Upper lobe of left lung (tissue), 6 donors: ENCODE results near the gene LARGE1. TPM values are rescaled to one million over a fixed set of nuclear protein-coding genes. Genes with fewer than 3 reads are reported as not detected.

Source experiments
- ATAC-seq, 2 donors: fragments of 200-7000 bp; cut with Tn5 transposase; one replicate each; pipeline ENCODE4 v1.9.1; 2022; ENCODE audit warnings: mild to moderate bottlenecking in 2 of 2, moderate library complexity in 2 of 2; ENCODE audit not compliant: low FRiP score in 2 of 2
- DNase-seq, 2 donors: peaks; one replicate each; pipeline ENCODE4 v3.0.0-alpha.2; 2019 to 2020
- H3K27ac ChIP-seq, 4 donors: fragments of 200-600 bp; sonication (generic); one replicate each; pipeline ENCODE4 v1.5.1; 2016 to 2019
- H3K27me3 ChIP-seq, 4 donors: fragments of 200-600 bp; sonication (generic); one replicate each; pipeline ENCODE4 v1.5.1; 2017 to 2019
- H3K36me3 ChIP-seq, 4 donors: fragments of 200-600 bp; sonication (generic); one replicate each; pipeline ENCODE4 v1.5.1; 2016 to 2019
- H3K4me1 ChIP-seq, 4 donors: fragments of 200-600 bp; sonication (generic); one replicate each; pipeline ENCODE4 v1.5.1; 2018 to 2019
- H3K4me3 ChIP-seq, 4 donors: fragments of 200-600 bp; sonication (generic); one replicate each; pipeline ENCODE4 v1.5.1; 2017 to 2019; ENCODE audit warnings: mild to moderate bottlenecking in 2 of 4, moderate library complexity in 1 of 4
- H3K9me3 ChIP-seq, 4 donors: fragments of 200-600 bp; sonication (generic); one replicate each; pipeline ENCODE4 v1.5.1; 2018 to 2019
- EP300 ChIP-seq, 4 donors: sonication (generic); formaldehyde crosslinking; IDR thresholded peaks; one replicate each; pipeline ENCODE4 v1.5.1; 2017; ENCODE audit warnings: antibody characterized with exemption in 4 of 4, control low read depth in 2 of 4
- POLR2A ChIP-seq, 4 donors: fragments of 450-650 bp; IDR thresholded peaks; one replicate each; pipeline ENCODE4 v1.5.1; 2016 to 2017; ENCODE audit warnings: antibody characterized with exemption in 4 of 4, mild to moderate bottlenecking in 2 of 4
- POLR2AphosphoS5 ChIP-seq, 2 donors: sonication (generic); formaldehyde crosslinking; IDR thresholded peaks; one replicate each; pipeline ENCODE4 v1.5.1; 2017; ENCODE audit warnings: antibody characterized with exemption in 2 of 2
- WGBS, 2 donors: methylation state at CpG; one replicate each; pipeline ENCODE4 v1.1.5; 2017 to 2018; 5-methylcytosine and 5-hydroxymethylcytosine counted together
- small RNA-seq, 4 donors: library from RNA; depleted of rRNA; stranded (forward); fragments of <200 nt; gene quantifications; one replicate each; pipeline ENCODE3, GENCODE V24; 2016
- total RNA-seq, 6 donors: library from RNA; depleted of rRNA in 4 of 6; stranded (reverse); fragments of >200 nt in 4 of 6; gene quantifications; one replicate each; pipeline versions ENCODE4 v1.1.0 to v1.2.1, GENCODE V29; 2016 to 2021
- TF ChIP-seq, protein P1 (sequence below), 6 experiments: fragments of 450-650 bp in 4 of 6; fragments of 200-600 bp in 2 of 6; sonication (generic) in 2 of 6; IDR thresholded peaks; one replicate each; pipeline ENCODE4 v1.5.1; 2016 to 2019; ENCODE audit warnings: antibody characterized with exemption in 6 of 6
- donor health status: DM: no; HTN: no; CAD: no; lungs with moderate emphysema.
- donor health status: DM: no; HTN: yes; CAD: no; lungs with severe emphysema.

The LARGE1 gene
- total RNA-seq, 6 donors from 2014 or later, result 14.0 to 56.6 (median 25.3) TPM

GRCh38 chr22:33232071-33232470, 688.2 kb downstream of the LARGE1 start:
- Histone ChIP-seq H3K9me3 (peaks cover 17 to 32% (median 22%) of the 10 kb centered on the region in 4 donors), H3K27me3 (no peaks in the 10 kb centered on the region), H3K27ac (no peak overlapping the region), H3K4me3 (no peak overlapping the region), H3K36me3 (no peaks in the 10 kb centered on the region), H3K4me1 (no peaks in the 10 kb centered on the region)
- ATAC-seq, result no peak
- WGBS, 2 donors, result 85 to 90% methylated on average over 5 of the region's 5 CpGs
- DNase-seq, result no peak
- TF ChIP-seq EP300 (IDR thresholded peaks at IDR 0.05) (no peak), POLR2A (IDR thresholded peaks at IDR 0.05) (no peak), POLR2AphosphoS5 (IDR thresholded peaks at IDR 0.05) (no peak)
- TF ChIP-seq, protein P1, sequence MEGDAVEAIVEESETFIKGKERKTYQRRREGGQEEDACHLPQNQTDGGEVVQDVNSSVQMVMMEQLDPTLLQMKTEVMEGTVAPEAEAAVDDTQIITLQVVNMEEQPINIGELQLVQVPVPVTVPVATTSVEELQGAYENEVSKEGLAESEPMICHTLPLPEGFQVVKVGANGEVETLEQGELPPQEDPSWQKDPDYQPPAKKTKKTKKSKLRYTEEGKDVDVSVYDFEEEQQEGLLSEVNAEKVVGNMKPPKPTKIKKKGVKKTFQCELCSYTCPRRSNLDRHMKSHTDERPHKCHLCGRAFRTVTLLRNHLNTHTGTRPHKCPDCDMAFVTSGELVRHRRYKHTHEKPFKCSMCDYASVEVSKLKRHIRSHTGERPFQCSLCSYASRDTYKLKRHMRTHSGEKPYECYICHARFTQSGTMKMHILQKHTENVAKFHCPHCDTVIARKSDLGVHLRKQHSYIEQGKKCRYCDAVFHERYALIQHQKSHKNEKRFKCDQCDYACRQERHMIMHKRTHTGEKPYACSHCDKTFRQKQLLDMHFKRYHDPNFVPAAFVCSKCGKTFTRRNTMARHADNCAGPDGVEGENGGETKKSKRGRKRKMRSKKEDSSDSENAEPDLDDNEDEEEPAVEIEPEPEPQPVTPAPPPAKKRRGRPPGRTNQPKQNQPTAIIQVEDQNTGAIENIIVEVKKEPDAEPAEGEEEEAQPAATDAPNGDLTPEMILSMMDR (IDR thresholded peaks at IDR 0.05), result no peak

DNA sequence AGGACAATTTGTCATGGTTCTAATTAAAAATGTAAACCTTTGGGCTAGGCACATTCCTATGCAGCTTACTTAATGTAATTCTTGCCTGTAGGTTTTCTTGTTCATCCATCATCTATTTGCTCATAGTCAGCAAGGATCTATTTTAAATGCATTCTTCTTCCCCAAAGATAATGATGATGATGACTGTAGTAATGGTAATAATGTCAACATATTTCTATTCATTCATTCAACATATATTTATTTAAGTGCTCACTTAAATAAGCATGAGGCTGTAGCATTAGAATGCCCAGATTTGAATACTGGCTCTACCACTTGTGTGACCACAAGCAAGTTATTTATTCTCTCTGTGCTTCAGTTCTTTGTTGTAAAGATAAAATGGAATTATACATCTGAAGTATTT, 692.5 kb downstream of the LARGE1 start:
- Histone ChIP-seq H3K27ac (no peak overlapping the region), H3K4me1 (no peaks in the 10 kb centered on the region), H3K36me3 (no peaks in the 10 kb centered on the region), H3K4me3 (no peak overlapping the region), H3K27me3 (no peaks in the 10 kb centered on the region), H3K9me3 (peaks cover 17 to 32% (median 22%) of the 10 kb centered on the region in 4 donors)
- no peak for DNase-seq
- ATAC-seq, result no peak
- TF ChIP-seq EP300 (IDR thresholded peaks at IDR 0.05) (no peak), POLR2A (IDR thresholded peaks at IDR 0.05) (no peak), POLR2AphosphoS5 (IDR thresholded peaks at IDR 0.05) (no peak)
- TF ChIP-seq, protein P1 (IDR thresholded peaks at IDR 0.05), result no peak

DNA sequence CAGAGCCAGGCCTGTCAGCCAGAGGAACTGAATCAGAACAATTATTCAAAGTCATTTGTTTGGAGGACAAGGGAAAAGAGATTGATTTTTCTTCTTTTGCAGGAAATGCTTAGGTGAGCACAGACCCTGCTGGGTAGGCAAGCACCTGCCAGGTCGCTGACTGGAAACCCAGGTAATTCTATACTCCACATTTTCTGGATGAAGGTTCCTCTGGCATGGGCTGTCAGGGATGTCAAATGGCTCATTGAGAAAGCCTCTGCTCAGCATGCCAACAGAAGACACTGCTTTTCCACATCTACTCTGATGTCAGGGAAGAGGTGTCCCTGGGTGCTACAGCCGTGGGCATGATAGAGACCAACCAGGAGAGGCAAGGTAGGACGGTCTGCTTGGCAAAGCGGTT, 695.4 kb downstream of the LARGE1 start:
- WGBS, 2 donors, result 87 to 88% methylated on average over 3 to 4 of the region's 4 CpGs
- H3K4me1 ChIP-seq, result no peaks in the 10 kb centered on the region
- no peak overlapping the region for H3K4me3 ChIP-seq
- TF ChIP-seq POLR2A (IDR thresholded peaks at IDR 0.05) (no peak), EP300 (IDR thresholded peaks at IDR 0.05) (no peak), POLR2AphosphoS5 (IDR thresholded peaks at IDR 0.05) (no peak)
- TF ChIP-seq, protein P1 (IDR thresholded peaks at IDR 0.05), result no peak
- H3K27ac ChIP-seq, result no peak overlapping the region
- H3K9me3 ChIP-seq, result peaks cover 13 to 18% (median 15%) of the 10 kb centered on the region in 4 donors
- DNase-seq, result no peak
- no peaks in the 10 kb centered on the region for H3K27me3 ChIP-seq
- H3K36me3 ChIP-seq, result no peaks in the 10 kb centered on the region
- no peak for ATAC-seq

Small RNA genes within 50 kb of the gene (small RNA-seq; reads per million reads assigned to genes)
- gene MIR4764 (0 reads per million in 4 donors), gene SNORA50B (0 reads per million in 4 donors)
